Liver (tissue), 3 donors: ENCODE results near the gene TMEM218.

Experiments used
- FOXA1 ChIP-seq: IDR thresholded peaks from 2 replicates; pipeline ENCODE4 v1.6.1; 2016; ENCODE audit warnings: antibody characterized with exemption
- HNF4A ChIP-seq, 2 donors: conservative IDR thresholded peaks; 2 replicates each; pipeline ENCODE4 v1.6.1; 2016; ENCODE audit warnings: antibody characterized with exemption in 2 of 2, mild to moderate bottlenecking in 2 of 2
- JUND ChIP-seq, 2 donors: IDR thresholded peaks; 2 replicates each; pipeline ENCODE4 v1.6.1; 2016; ENCODE audit warnings: antibody characterized with exemption in 2 of 2
- RAD21 ChIP-seq, 2 donors: IDR thresholded peaks; 2 replicates each; pipeline ENCODE4 v1.6.1; 2016; ENCODE audit warnings: antibody characterized with exemption in 2 of 2, mild to moderate bottlenecking in 2 of 2
- SP1 ChIP-seq: IDR thresholded peaks from 2 replicates; pipeline ENCODE4 v1.6.1; 2018; ENCODE audit warnings: antibody characterized with exemption, mild to moderate bottlenecking
- TAF1 ChIP-seq: conservative IDR thresholded peaks from 2 replicates; pipeline ENCODE4 v1.6.1; 2016; ENCODE audit warnings: antibody characterized with exemption, mild to moderate bottlenecking
- YY1 ChIP-seq: IDR thresholded peaks from 2 replicates; pipeline ENCODE4 v1.6.1; 2016; ENCODE audit warnings: antibody characterized with exemption, mild to moderate bottlenecking
- TF ChIP-seq, protein P1 (sequence below): fragments of 150-350 bp; IDR thresholded peaks from 2 replicates; pipeline ENCODE4 v1.5.1; 2017; ENCODE audit warnings: improper control_type of control experiment, low read depth, low read length; ENCODE audit not compliant: missing input control
- TF ChIP-seq, protein P2 (sequence below): IDR thresholded peaks from 2 replicates; pipeline ENCODE4 v1.6.1; 2016; ENCODE audit warnings: antibody characterized with exemption, mild to moderate bottlenecking
- TF ChIP-seq, protein P3 (sequence below): IDR thresholded peaks from 2 replicates; pipeline ENCODE4 v1.6.1; 2016; ENCODE audit warnings: antibody characterized with exemption
- donor health status: healthy.
- donor health status: healthy.

DNA sequence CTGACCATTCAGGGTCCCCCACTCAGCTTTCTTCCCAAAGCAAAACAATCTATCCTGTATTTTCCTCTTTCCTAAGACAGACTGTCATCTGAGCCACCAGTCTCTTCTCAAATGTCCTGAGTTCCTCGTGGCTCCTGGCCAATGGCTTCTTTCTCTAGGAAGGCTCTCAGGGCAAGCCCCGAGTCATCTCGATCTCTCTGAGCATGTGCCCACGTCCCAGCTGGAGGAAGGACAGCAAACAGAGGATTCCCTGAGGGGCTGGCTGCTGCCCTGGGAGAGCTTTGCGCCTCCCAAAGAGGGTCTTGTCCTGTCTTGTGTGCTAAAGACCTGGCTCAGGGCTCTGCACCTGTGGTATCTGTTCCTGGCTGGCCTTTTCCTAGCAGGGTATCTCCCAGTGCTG lies 40.0 kb downstream of the TMEM218 start:
- TF ChIP-seq RAD21 (IDR thresholded peaks at IDR 0.05) (no peak), HNF4A (conservative IDR thresholded peaks at IDR 0.05) (no peak), TAF1 (no peak), JUND (IDR thresholded peaks at IDR 0.05) (no peak), SP1 (no peak), FOXA1 (no peak), YY1 (no peak)
- TF ChIP-seq, protein P1, sequence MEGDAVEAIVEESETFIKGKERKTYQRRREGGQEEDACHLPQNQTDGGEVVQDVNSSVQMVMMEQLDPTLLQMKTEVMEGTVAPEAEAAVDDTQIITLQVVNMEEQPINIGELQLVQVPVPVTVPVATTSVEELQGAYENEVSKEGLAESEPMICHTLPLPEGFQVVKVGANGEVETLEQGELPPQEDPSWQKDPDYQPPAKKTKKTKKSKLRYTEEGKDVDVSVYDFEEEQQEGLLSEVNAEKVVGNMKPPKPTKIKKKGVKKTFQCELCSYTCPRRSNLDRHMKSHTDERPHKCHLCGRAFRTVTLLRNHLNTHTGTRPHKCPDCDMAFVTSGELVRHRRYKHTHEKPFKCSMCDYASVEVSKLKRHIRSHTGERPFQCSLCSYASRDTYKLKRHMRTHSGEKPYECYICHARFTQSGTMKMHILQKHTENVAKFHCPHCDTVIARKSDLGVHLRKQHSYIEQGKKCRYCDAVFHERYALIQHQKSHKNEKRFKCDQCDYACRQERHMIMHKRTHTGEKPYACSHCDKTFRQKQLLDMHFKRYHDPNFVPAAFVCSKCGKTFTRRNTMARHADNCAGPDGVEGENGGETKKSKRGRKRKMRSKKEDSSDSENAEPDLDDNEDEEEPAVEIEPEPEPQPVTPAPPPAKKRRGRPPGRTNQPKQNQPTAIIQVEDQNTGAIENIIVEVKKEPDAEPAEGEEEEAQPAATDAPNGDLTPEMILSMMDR: no peak
- TF ChIP-seq, protein P2, sequence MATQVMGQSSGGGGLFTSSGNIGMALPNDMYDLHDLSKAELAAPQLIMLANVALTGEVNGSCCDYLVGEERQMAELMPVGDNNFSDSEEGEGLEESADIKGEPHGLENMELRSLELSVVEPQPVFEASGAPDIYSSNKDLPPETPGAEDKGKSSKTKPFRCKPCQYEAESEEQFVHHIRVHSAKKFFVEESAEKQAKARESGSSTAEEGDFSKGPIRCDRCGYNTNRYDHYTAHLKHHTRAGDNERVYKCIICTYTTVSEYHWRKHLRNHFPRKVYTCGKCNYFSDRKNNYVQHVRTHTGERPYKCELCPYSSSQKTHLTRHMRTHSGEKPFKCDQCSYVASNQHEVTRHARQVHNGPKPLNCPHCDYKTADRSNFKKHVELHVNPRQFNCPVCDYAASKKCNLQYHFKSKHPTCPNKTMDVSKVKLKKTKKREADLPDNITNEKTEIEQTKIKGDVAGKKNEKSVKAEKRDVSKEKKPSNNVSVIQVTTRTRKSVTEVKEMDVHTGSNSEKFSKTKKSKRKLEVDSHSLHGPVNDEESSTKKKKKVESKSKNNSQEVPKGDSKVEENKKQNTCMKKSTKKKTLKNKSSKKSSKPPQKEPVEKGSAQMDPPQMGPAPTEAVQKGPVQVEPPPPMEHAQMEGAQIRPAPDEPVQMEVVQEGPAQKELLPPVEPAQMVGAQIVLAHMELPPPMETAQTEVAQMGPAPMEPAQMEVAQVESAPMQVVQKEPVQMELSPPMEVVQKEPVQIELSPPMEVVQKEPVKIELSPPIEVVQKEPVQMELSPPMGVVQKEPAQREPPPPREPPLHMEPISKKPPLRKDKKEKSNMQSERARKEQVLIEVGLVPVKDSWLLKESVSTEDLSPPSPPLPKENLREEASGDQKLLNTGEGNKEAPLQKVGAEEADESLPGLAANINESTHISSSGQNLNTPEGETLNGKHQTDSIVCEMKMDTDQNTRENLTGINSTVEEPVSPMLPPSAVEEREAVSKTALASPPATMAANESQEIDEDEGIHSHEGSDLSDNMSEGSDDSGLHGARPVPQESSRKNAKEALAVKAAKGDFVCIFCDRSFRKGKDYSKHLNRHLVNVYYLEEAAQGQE: no peak
- TF ChIP-seq, protein P3, sequence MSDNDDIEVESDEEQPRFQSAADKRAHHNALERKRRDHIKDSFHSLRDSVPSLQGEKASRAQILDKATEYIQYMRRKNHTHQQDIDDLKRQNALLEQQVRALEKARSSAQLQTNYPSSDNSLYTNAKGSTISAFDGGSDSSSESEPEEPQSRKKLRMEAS: no peak
